ENCODE results near the gene CZIB. TPM values are rescaled to one million over a fixed set of nuclear protein-coding genes. Genes with fewer than 3 reads are reported as not detected.

The CZIB gene
- polyA plus RNA-seq, 1 donor from 2014 or later, result 103 TPM

DNA sequence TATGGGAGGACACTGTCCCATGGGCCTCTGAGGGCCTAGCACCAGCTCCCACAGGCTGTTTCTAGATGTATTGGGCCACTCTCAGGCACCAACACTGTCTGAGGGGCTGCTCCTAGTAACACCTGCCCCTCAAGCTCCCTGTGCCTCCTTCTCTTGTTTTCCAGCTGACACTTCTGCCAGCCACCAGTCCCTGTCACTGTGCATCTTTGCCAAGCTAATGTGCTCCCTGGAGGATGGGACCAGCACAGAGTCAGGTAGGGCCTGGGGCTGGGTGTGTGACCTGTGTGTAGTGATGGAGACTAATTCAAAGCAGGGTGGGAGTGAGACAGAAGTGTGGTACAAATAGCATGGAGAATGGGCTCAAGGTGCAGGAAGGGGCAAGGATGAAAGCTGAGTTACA lies 47.3 kb upstream of the CZIB start:
- TF ChIP-seq TAF1 (IDR thresholded peaks at IDR 0.05; ENCODE audit: low read depth) (no peak), POLR2AphosphoS5 (IDR thresholded peaks at IDR 0.05) (no peak), SMC3 (conservative IDR thresholded peaks at IDR 0.05; ENCODE audit: poor library complexity) (no peak), RAD21 (conservative IDR thresholded peaks at IDR 0.05) (no peak), MXI1 (conservative IDR thresholded peaks at IDR 0.05; ENCODE audit: poor library complexity, severe bottlenecking) (no peak), EZH2 (IDR thresholded peaks at IDR 0.05; ENCODE audit: borderline replicate concordance, insufficient read depth, low read length, poor library complexity, severe bottlenecking) (no peak), EP300 (conservative IDR thresholded peaks at IDR 0.05; ENCODE audit: poor library complexity, severe bottlenecking) (no peak)
- TF ChIP-seq, protein P1, sequence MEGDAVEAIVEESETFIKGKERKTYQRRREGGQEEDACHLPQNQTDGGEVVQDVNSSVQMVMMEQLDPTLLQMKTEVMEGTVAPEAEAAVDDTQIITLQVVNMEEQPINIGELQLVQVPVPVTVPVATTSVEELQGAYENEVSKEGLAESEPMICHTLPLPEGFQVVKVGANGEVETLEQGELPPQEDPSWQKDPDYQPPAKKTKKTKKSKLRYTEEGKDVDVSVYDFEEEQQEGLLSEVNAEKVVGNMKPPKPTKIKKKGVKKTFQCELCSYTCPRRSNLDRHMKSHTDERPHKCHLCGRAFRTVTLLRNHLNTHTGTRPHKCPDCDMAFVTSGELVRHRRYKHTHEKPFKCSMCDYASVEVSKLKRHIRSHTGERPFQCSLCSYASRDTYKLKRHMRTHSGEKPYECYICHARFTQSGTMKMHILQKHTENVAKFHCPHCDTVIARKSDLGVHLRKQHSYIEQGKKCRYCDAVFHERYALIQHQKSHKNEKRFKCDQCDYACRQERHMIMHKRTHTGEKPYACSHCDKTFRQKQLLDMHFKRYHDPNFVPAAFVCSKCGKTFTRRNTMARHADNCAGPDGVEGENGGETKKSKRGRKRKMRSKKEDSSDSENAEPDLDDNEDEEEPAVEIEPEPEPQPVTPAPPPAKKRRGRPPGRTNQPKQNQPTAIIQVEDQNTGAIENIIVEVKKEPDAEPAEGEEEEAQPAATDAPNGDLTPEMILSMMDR (IDR thresholded peaks at IDR 0.05; ENCODE audit: poor library complexity, severe bottlenecking), result no peak
- TF ChIP-seq, protein P2, sequence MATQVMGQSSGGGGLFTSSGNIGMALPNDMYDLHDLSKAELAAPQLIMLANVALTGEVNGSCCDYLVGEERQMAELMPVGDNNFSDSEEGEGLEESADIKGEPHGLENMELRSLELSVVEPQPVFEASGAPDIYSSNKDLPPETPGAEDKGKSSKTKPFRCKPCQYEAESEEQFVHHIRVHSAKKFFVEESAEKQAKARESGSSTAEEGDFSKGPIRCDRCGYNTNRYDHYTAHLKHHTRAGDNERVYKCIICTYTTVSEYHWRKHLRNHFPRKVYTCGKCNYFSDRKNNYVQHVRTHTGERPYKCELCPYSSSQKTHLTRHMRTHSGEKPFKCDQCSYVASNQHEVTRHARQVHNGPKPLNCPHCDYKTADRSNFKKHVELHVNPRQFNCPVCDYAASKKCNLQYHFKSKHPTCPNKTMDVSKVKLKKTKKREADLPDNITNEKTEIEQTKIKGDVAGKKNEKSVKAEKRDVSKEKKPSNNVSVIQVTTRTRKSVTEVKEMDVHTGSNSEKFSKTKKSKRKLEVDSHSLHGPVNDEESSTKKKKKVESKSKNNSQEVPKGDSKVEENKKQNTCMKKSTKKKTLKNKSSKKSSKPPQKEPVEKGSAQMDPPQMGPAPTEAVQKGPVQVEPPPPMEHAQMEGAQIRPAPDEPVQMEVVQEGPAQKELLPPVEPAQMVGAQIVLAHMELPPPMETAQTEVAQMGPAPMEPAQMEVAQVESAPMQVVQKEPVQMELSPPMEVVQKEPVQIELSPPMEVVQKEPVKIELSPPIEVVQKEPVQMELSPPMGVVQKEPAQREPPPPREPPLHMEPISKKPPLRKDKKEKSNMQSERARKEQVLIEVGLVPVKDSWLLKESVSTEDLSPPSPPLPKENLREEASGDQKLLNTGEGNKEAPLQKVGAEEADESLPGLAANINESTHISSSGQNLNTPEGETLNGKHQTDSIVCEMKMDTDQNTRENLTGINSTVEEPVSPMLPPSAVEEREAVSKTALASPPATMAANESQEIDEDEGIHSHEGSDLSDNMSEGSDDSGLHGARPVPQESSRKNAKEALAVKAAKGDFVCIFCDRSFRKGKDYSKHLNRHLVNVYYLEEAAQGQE (IDR thresholded peaks at IDR 0.05; ENCODE audit: borderline replicate concordance), result no peak
- no peaks in the 10 kb centered on the region for H3K36me3 ChIP-seq (ENCODE audit: insufficient read depth, low read length)
- no peaks in the 10 kb centered on the region for H3K9me2 ChIP-seq (ENCODE audit: insufficient read depth, low read length)

DNA sequence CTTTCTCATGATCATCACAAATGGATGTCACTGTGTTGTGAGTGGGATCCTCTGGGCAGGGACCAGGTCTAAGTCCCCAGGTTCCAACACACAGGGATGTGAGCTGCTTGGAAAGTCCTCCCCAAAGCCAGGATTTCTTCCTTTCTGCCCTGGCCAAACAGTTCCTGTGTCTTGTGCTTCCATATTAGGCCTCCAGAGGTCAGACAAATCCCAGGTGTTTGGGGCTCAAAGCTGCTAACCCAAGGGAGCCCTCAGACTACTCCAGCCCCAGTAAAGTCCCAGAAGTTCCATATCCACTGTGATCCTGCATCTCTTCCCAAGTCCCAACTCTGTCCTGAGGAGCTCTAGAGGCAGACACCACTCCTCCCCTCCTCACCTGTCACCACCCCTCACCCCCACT lies 45.6 kb upstream of the CZIB start:
- Histone ChIP-seq H3K4me3 (ENCODE audit: low read length) (no peak overlapping the region), H3K4me2 (ENCODE audit: low read length) (no peak overlapping the region), H3K36me3 (ENCODE audit: insufficient read depth, low read length) (peaks cover 6% of the 10 kb centered on the region), H3K9ac (ENCODE audit: low read length) (no peak overlapping the region), H2AFZ (ENCODE audit: low read depth, low read length) (no peak overlapping the region), H3K79me2 (replicated peaks; ENCODE audit: insufficient read depth, low read length) (no peaks in the 10 kb centered on the region), H4K20me1 (ENCODE audit: insufficient read depth) (no peaks in the 10 kb centered on the region), H3F3A (ENCODE audit: insufficient read depth, low read length, poor library complexity, severe bottlenecking) (no peaks in the 10 kb centered on the region), H3K27me3 (ENCODE audit: insufficient read depth, low read depth, low read length) (no peaks in the 10 kb centered on the region), H3K27ac (ENCODE audit: low read length) (no peak overlapping the region), H3K9me3 (ENCODE audit: low read length) (no peaks in the 10 kb centered on the region), H3K9me2 (ENCODE audit: insufficient read depth, low read length) (no peaks in the 10 kb centered on the region)
- TF ChIP-seq MXI1 (conservative IDR thresholded peaks at IDR 0.05; ENCODE audit: poor library complexity, severe bottlenecking) (no peak), RAD21 (conservative IDR thresholded peaks at IDR 0.05) (peak; percentile 53), TAF1 (IDR thresholded peaks at IDR 0.05; ENCODE audit: low read depth) (no peak), EZH2 (IDR thresholded peaks at IDR 0.05; ENCODE audit: borderline replicate concordance, insufficient read depth, low read length, poor library complexity, severe bottlenecking) (no peak), EP300 (conservative IDR thresholded peaks at IDR 0.05; ENCODE audit: poor library complexity, severe bottlenecking) (no peak), SMC3 (conservative IDR thresholded peaks at IDR 0.05; ENCODE audit: poor library complexity) (peak; percentile 44), POLR2AphosphoS5 (IDR thresholded peaks at IDR 0.05) (no peak)
- TF ChIP-seq, protein P2 (IDR thresholded peaks at IDR 0.05; ENCODE audit: borderline replicate concordance), result no peak
- TF ChIP-seq, protein P1 (IDR thresholded peaks at IDR 0.05; ENCODE audit: poor library complexity, severe bottlenecking), result peak; percentile 36

More for the DNA sequence above, 47.3 kb upstream of the CZIB start:
- no peaks in the 10 kb centered on the region for H3K27me3 ChIP-seq (ENCODE audit: insufficient read depth, low read depth, low read length)
- no peak overlapping the region for H3K4me2 ChIP-seq (ENCODE audit: low read length)
- no peaks in the 10 kb centered on the region for H3K79me2 ChIP-seq (replicated peaks; ENCODE audit: insufficient read depth, low read length)
- no peaks in the 10 kb centered on the region for H4K20me1 ChIP-seq (ENCODE audit: insufficient read depth)
- no peaks in the 10 kb centered on the region for H3F3A ChIP-seq (ENCODE audit: insufficient read depth, low read length, poor library complexity, severe bottlenecking)
- H3K9ac ChIP-seq (ENCODE audit: low read length), result no peak overlapping the region
- H3K27ac ChIP-seq (ENCODE audit: low read length), result no peak overlapping the region
- H3K9me3 ChIP-seq (ENCODE audit: low read length), result no peaks in the 10 kb centered on the region
- H3K4me3 ChIP-seq (ENCODE audit: low read length), result no peak overlapping the region
- H2AFZ ChIP-seq (ENCODE audit: low read depth, low read length), result no peak overlapping the region
